GM12874 (cell line): Measurements from ENCODE around the gene AGER.

Source experiments
- TF ChIP-seq, protein P1 (sequence below): IDR thresholded peaks from 2 replicates; pipeline ENCODE4 v1.5.1; 2011; ENCODE audit warnings: low read depth, mild to moderate bottlenecking, control low read depth, low read length, moderate library complexity; ENCODE audit not compliant: insufficient read depth

Gene AGER

DNA sequence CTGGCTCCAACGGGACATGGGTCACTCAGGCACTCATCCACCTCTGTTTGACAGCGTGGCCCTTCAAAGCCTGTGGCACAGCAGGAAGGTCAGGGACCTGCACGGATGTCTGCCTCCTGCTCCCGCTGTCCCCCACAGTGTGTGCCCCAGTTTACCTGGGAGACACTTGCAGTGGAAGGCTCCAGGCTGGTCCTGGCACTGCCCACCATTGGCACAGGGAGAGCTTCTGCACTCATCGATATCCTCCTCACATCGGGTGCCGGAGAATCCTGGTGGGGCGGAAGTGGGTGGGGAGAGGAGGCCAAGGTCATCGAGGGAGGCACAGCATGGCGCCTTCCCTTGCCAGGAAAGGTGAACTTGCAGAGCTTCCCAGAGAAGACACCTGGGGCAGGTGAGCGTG, 32.9 kb upstream of the AGER start:
- TF ChIP-seq, protein P1, sequence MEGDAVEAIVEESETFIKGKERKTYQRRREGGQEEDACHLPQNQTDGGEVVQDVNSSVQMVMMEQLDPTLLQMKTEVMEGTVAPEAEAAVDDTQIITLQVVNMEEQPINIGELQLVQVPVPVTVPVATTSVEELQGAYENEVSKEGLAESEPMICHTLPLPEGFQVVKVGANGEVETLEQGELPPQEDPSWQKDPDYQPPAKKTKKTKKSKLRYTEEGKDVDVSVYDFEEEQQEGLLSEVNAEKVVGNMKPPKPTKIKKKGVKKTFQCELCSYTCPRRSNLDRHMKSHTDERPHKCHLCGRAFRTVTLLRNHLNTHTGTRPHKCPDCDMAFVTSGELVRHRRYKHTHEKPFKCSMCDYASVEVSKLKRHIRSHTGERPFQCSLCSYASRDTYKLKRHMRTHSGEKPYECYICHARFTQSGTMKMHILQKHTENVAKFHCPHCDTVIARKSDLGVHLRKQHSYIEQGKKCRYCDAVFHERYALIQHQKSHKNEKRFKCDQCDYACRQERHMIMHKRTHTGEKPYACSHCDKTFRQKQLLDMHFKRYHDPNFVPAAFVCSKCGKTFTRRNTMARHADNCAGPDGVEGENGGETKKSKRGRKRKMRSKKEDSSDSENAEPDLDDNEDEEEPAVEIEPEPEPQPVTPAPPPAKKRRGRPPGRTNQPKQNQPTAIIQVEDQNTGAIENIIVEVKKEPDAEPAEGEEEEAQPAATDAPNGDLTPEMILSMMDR, result no peak

DNA sequence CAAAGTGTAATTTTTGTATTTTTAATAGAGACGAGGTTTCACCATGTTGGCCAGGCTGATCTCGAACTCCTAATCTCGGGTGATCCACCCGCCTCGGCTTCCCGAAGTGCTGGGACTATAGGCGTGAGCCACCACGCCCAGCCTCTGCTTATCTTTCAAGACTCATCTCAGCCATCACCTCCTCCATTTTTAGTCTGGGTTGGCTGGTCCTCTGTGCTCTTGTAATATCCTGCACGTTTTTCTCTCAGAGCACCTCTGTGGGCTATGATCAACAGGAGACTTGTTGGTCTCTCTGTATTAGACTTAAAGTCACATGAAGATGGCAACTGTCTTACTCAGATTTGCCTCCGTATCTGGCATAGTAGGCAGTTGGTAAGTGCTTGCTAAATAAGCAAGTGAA, 32.2 kb upstream of the AGER start:
- TF ChIP-seq, protein P1, result no peak

DNA sequence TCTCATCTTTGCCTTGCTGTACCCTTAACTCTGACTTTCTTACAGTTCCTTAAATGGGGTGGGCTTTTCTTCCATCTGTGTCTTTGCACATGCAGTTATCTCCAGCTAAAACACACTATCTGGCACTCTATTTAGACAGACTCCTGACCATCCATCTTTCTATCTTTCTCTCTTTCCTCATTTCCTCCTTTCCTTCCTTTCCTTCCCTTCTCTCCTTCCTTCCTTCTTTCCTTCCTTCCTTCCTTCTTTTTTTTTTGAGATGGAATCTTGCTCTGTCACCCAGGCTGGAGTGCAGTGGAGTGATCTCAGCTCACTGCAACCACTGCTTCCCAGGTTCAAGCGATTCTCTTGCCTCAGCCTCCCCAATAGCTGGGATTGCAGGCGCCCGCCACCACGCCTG, 31.6 kb upstream of the AGER start:
- TF ChIP-seq, protein P1, result no peak

DNA sequence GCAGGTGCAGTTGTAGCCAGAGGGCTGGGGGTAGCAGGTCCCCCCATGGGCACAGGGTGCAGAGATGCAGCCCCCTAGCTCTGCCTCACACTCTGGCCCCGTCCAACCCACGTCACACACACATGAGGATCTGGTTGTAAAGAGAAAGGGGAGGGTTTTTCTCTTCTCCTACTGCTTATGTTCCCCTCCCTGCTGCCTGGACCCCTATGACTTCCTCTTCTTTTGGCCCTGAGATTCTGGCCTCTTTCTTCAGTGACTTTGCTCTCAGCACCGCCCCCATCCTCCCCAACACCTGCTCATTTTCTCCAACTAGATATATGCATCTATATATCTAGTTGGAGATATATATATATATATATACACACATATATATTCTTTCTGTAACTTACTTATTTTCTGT, 30.1 kb upstream of the AGER start:
- TF ChIP-seq, protein P1, result no peak

DNA sequence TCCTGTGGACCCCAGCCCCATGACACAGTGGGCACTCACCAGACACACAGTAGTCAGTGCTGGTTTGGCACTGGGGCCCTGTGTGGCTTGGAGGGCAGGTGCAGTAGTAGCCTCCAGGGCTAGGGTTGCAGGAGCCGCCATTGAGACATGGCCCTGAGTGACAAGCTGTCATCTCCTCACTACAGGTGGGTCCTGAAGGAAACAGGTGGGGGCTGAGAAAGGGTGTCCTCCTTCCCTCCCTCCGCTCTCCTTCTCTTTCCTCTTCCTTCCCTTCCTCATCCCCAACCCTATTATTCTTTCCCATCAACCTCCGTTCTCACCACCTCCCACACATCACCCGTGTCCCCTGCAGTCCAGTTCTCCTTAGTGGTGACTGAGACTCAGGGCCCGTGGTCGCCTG, 29.6 kb upstream of the AGER start:
- TF ChIP-seq, protein P1, result no peak

DNA sequence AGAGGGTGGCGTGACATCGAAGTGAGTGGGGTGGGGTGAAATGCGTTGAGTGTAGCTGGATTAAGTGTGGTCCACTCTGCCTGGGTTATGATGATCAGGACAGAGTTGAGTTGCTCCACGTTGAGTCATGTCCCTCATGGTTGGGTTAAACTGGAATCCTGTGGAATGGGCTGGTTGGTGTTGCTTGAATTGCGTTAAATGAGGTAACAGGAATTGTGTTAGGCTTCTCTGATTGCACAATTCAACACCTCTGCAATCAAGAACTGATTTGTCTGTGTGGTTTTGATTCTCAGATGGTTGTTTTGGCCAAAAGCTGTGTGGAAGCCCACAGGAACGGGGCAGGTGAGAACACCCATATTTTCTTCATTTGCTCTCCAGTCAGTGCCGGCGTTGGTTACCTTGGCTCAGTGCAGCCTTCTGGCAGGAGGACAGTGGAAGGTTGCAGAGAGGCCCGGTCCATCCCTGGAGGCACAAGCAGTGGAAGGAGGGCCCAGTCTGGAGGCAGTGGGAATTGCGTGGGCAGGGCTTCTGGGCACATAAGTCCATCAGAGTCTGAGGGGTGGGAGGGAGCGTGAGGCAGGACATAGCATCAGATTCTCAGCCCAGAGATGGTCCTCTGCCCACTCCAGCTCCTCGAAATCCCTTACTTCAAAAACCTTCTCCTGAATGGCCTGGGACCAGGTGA, 28.2 kb upstream of the AGER start:
- TF ChIP-seq, protein P1, result no peak

DNA sequence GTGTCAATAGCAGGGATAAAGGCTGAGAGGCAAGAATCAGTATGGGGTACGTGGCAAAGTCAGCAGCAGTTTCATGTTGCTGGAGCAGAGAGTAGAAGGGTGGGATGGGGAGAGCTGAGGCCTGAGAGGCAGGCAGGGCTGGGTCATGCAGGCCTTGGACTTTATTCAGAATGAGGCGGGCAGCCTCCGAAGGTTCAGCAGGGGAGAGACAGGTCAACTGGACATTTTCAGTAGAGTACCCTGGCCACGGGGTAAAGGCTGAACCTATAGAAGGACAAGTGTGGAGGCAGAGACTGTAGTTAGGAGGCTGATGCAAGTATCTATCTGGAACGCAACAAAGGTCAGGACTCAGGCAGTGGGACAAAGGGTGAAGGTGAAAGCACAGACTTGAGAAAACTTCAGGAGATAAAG, 26.1 kb upstream of the AGER start:
- TF ChIP-seq, protein P1, result no peak
